Fibroblast of lung (primary cell): ENCODE measurements around the gene DPYSL4. TPM values are rescaled to one million over a fixed set of nuclear protein-coding genes. Genes with fewer than 3 reads are reported as not detected.

Source experiments
- DNase-seq, 2 donors: peaks; one replicate each; pipeline versions ENCODE4 v3.0.0 to v3.0.0-alpha.2; 2010; ENCODE audit warnings: low read depth in 2 of 2
- H2AFZ ChIP-seq: 2 replicates; pipeline ENCODE4 v1.5.1; 2012; ENCODE audit warnings: low read length, control low read depth, inconsistent platforms
- H3K27ac ChIP-seq: 2 replicates; pipeline ENCODE4 v1.5.1; 2011; ENCODE audit warnings: low read length, control low read depth; ENCODE audit not compliant: insufficient read depth
- H3K27me3 ChIP-seq: 2 replicates; pipeline ENCODE4 v1.5.1; 2011; ENCODE audit warnings: mild to moderate bottlenecking, low read length; ENCODE audit not compliant: control insufficient read depth, insufficient read depth
- H3K36me3 ChIP-seq: 2 replicates; pipeline ENCODE4 v1.5.1; 2011; ENCODE audit warnings: low read length; ENCODE audit not compliant: control insufficient read depth, insufficient read depth
- H3K4me1 ChIP-seq: 2 replicates; pipeline ENCODE4 v1.5.1; 2011; ENCODE audit warnings: low read length; ENCODE audit not compliant: control insufficient read depth, insufficient read depth; ENCODE audit errors: extremely low read depth
- H3K4me2 ChIP-seq: 2 replicates; pipeline ENCODE4 v1.5.1; 2011; ENCODE audit warnings: low read length, control low read depth; ENCODE audit not compliant: insufficient read depth; ENCODE audit errors: extremely low read depth
- H3K4me3 ChIP-seq, 4 experiments: fragments of 200-600 bp in 1 of 4; sonication (generic) in 1 of 4; replicated peaks in 1 of 4; 2 replicates each; pipeline ENCODE4 v1.5.1; 2011 to 2016; ENCODE audit warnings: low read length in 4 of 4, low read depth in 3 of 4, mild to moderate bottlenecking in 3 of 4, control low read depth in 2 of 4, inconsistent platforms in 1 of 4, mixed read lengths in 1 of 4; ENCODE audit not compliant: insufficient read depth in 1 of 4; ENCODE audit errors: control extremely low read depth in 1 of 4
- H3K79me2 ChIP-seq: 2 replicates; pipeline ENCODE4 v1.5.1; 2012; ENCODE audit warnings: mild to moderate bottlenecking, low read length, inconsistent platforms; ENCODE audit not compliant: control insufficient read depth, insufficient read depth
- H3K9ac ChIP-seq: 2 replicates; pipeline ENCODE4 v1.5.1; 2011; ENCODE audit warnings: mild to moderate bottlenecking, low read length, control low read depth; ENCODE audit not compliant: insufficient read depth
- H3K9me3 ChIP-seq: 2 replicates; pipeline ENCODE4 v1.5.1; 2012; ENCODE audit warnings: low read depth, low read length; ENCODE audit not compliant: control insufficient read depth, insufficient read depth
- H4K20me1 ChIP-seq: 2 replicates; pipeline ENCODE4 v1.5.1; 2011; ENCODE audit warnings: low read length; ENCODE audit not compliant: control insufficient read depth, insufficient read depth; ENCODE audit errors: extremely low read depth
- CTCF ChIP-seq, 2 donors: IDR thresholded peaks in 1 of 2; conservative IDR thresholded peaks in 1 of 2; 1 replicate in 1 of 2; 2 replicates in 1 of 2; pipeline ENCODE4 v1.5.1; 2011 to 2012; ENCODE audit warnings: low read length in 2 of 2, control low read depth in 1 of 2, inconsistent platforms in 1 of 2, low read depth in 1 of 2, mild to moderate bottlenecking in 1 of 2
- EZH2 ChIP-seq: IDR thresholded peaks from 2 replicates; pipeline ENCODE4 v1.5.1; 2012; ENCODE audit warnings: low read length, control low read depth, mild to moderate bottlenecking; ENCODE audit errors: missing control alignments
- polyA plus RNA-seq, 2 donors: library from polyadenylated mRNA; depleted of rRNA in 1 of 2; stranded (reverse) in 1 of 2; unstranded in 1 of 2; fragments of >200 nt; gene quantifications; 2 replicates each; pipeline ENCODE4 v1.2.1, GENCODE V29; 2011 to 2012; ENCODE audit warnings: missing spikeins in 1 of 2
- total RNA-seq: library from RNA; depleted of rRNA; stranded (reverse); fragments of >200 nt; gene quantifications from 2 replicates; pipeline ENCODE4 v1.2.1, GENCODE V29; 2014

Gene DPYSL4
- total and polyA plus RNA-seq, 2 donors (not counting 1 experiment from before 2014, with no cell fraction given): 0.83 to 1.4 TPM

GRCh38 chr10:132225073-132225848 lies 38.5 kb downstream of the DPYSL4 start:
- no peaks in the 10 kb centered on the region for H3K27me3 ChIP-seq
- TF ChIP-seq EZH2 (no peak), CTCF (conservative IDR thresholded peaks at IDR 0.05 in 1 of 2, IDR thresholded peaks at IDR 0.05 in 1 of 2; ENCODE audit: low read depth in 1 of 2, low read length in 2 of 2) (no peak)
- no peak overlapping the region for H3K27ac ChIP-seq
- no peaks in the 10 kb centered on the region for H3K79me2 ChIP-seq
- H3K4me3 ChIP-seq: no peak overlapping the region
- no peaks in the 10 kb centered on the region for H4K20me1 ChIP-seq
- no peak overlapping the region for H3K4me2 ChIP-seq
- H3K9me3 ChIP-seq: no peaks in the 10 kb centered on the region
- H3K4me1 ChIP-seq: no peaks in the 10 kb centered on the region
- no peaks in the 10 kb centered on the region for H3K36me3 ChIP-seq
- DNase-seq: no peak
- H2AFZ ChIP-seq: no peak overlapping the region
- no peak overlapping the region for H3K9ac ChIP-seq

GRCh38 chr10:132225849-132226205 lies 39.1 kb downstream of the DPYSL4 start:
- DNase-seq: no peak
- H3K4me1 ChIP-seq: no peaks in the 10 kb centered on the region

More at GRCh38 chr10:132225849-132226205, 39.1 kb downstream of the DPYSL4 start:
- H3K9ac ChIP-seq: no peak overlapping the region
- H4K20me1 ChIP-seq: no peaks in the 10 kb centered on the region
- H3K27ac ChIP-seq: no peak overlapping the region
- H3K9me3 ChIP-seq: no peaks in the 10 kb centered on the region
- no peaks in the 10 kb centered on the region for H3K79me2 ChIP-seq
- TF ChIP-seq CTCF (conservative IDR thresholded peaks at IDR 0.05 in 1 of 2, IDR thresholded peaks at IDR 0.05 in 1 of 2; ENCODE audit: low read depth in 1 of 2, low read length in 2 of 2) (no peak), EZH2 (no peak)
- no peak overlapping the region for H3K4me3 ChIP-seq
- H3K4me2 ChIP-seq: no peak overlapping the region
- H2AFZ ChIP-seq: no peak overlapping the region
- no peaks in the 10 kb centered on the region for H3K27me3 ChIP-seq
- H3K36me3 ChIP-seq: no peaks in the 10 kb centered on the region
